Muscle layer of colon (tissue), 2 donors: ENCODE results near the gene LRMDA.

Experiments used
- H3K27ac ChIP-seq: one replicate; pipeline ENCODE4 v1.7.0; 2013; ENCODE audit warnings: low read depth, mild to moderate bottlenecking, low read length, moderate library complexity
- H3K27me3 ChIP-seq, 2 donors: one replicate each; pipeline ENCODE4 v1.7.0; 2013; ENCODE audit warnings: low read length in 2 of 2, mild to moderate bottlenecking in 2 of 2; ENCODE audit not compliant: insufficient read depth in 2 of 2, control insufficient read depth in 1 of 2
- H3K36me3 ChIP-seq: one replicate; pipeline ENCODE4 v1.7.0; 2013; ENCODE audit warnings: mild to moderate bottlenecking, low read length; ENCODE audit not compliant: insufficient read depth
- H3K4me1 ChIP-seq: one replicate; pipeline ENCODE4 v1.7.0; 2013; ENCODE audit warnings: mild to moderate bottlenecking, low read length; ENCODE audit not compliant: insufficient read depth
- H3K4me3 ChIP-seq, 2 donors: one replicate each; pipeline ENCODE4 v1.7.0; 2013; ENCODE audit warnings: low read length in 2 of 2, low read depth in 1 of 2, mild to moderate bottlenecking in 1 of 2, moderate library complexity in 1 of 2
- H3K9ac ChIP-seq: one replicate; pipeline ENCODE4 v1.7.0; 2013; ENCODE audit warnings: low read length
- H3K9me3 ChIP-seq: one replicate; pipeline ENCODE4 v1.7.0; 2013; ENCODE audit warnings: mild to moderate bottlenecking, low read length
- donor health status: abdominal sarcoma.
- donor health status: Adenocarcinoma of cecum.

The LRMDA gene

DNA sequence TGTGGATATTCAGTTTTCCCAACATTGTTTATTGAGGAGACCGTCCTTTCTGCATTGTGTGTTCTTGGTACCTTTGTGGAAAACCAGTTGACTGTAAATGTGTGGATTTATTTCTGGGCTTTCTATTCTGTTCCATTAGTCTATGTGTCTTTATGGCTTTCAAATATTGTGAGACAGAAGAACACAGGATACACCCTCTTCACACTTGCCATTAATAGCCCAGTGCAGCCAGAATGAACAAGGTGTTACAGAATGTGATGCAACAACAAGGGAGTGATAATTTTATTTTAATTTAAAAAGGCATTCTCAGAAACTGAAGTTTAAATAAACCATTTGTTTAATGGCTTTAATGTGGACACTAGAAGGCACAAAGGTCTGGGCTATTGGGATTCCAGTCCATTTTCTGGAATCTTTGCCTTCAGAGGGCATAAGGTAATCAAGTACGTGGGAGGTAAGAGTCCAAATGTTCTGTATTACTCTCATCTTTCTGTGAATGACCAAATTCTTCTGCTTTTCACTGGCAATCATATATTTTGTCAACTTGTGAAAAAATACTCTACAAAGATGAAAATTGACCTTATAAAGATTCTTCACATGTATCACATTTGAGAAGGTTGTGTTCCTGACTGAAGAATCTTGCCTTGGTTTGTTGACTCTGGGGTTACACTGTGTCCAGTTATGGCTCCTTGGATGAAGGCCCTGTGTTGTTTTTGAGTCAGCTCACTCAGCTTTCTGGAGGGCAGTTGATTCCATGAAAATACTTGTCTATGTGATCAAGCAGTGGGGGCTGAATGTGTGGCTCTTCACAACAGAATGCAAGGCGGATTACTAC is 962.7 kb downstream of the LRMDA start:
- Histone ChIP-seq H3K4me3 (no peak overlapping the region), H3K9me3 (no peaks in the 10 kb centered on the region), H3K4me1 (peaks cover 45% of the 10 kb centered on the region), H3K36me3 (no peaks in the 10 kb centered on the region), H3K9ac (no peak overlapping the region), H3K27ac (no peak overlapping the region), H3K27me3 (no peaks in the 10 kb centered on the region)

DNA sequence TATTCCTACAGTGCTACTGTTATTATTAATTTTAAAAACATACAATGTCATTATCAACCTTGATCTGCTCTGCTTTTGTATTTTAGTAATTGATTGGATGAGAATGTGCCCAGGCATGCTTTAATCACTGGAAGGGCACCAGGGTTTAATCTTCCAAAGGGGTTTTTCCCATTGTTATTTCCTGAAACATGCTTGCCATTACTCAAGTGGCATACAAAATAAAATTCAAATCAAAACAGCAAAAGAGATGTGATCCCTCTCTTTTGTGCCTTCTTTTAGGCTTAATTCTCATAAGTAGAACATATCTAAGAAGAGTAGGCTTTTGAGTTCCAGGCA is 963.3 kb downstream of the LRMDA start:
- Histone ChIP-seq H3K9me3 (no peaks in the 10 kb centered on the region), H3K9ac (no peak overlapping the region), H3K27me3 (no peaks in the 10 kb centered on the region), H3K4me3 (no peak overlapping the region), H3K27ac (no peak overlapping the region), H3K4me1 (peaks cover 50% of the 10 kb centered on the region), H3K36me3 (no peaks in the 10 kb centered on the region)

- H3K27ac ChIP-seq = no peak overlapping the region
- peaks cover 51% of the 10 kb centered on the region for H3K4me1 ChIP-seq
- no peaks in the 10 kb centered on the region for H3K36me3 ChIP-seq
- H3K9me3 ChIP-seq = no peaks in the 10 kb centered on the region
- no peak overlapping the region for H3K9ac ChIP-seq
- no peak overlapping the region for H3K4me3 ChIP-seq
- no peaks in the 10 kb centered on the region for H3K27me3 ChIP-seq
Observed at GRCh38 chr10:76395251-76395650, 963.8 kb downstream of the LRMDA start.

GRCh38 chr10:76396134-76396533 is 964.7 kb downstream of the LRMDA start:
- Histone ChIP-seq H3K4me1 (peaks cover 46% of the 10 kb centered on the region), H3K9me3 (no peaks in the 10 kb centered on the region), H3K4me3 (no peak overlapping the region), H3K9ac (no peak overlapping the region), H3K27ac (peak overlapping the region; percentile 84), H3K27me3 (no peaks in the 10 kb centered on the region), H3K36me3 (no peaks in the 10 kb centered on the region)

GRCh38 chr10:76397181-76398042 is 966.0 kb downstream of the LRMDA start:
- Histone ChIP-seq H3K4me3 (no peak overlapping the region), H3K27ac (peak overlapping the region; percentile 84), H3K27me3 (no peaks in the 10 kb centered on the region), H3K9ac (no peak overlapping the region), H3K9me3 (no peaks in the 10 kb centered on the region), H3K4me1 (peaks cover 43% of the 10 kb centered on the region), H3K36me3 (no peaks in the 10 kb centered on the region)

DNA sequence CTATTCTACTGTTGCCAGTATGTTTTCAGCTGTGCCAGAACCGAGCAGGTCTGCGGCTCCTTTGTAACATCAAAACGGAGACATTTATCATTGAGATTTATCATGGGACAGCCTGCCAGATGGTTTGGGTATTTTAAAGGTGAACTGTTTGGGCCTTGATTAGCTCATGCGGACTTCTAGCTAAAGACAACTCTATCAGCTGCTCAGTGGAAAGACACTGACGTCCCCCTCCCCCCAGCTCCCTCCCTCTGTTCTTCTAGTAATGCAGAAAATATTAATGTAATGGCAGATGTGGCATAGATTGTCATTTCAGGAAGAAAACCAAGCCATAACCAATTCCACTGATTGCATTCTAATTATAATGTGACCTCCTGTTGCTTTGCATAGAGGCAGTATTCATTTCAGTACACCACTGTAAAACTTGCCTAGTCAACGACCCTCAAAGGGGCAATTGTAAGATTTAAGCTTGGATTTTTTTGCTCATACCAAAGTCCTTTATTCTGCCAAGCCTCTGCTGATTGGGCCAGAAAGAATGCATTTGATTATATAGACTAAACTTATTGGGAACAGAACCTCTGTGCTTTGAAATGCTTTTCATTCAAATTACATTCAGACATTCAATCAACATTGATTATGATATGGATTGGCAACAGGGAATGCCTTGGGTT is 966.8 kb downstream of the LRMDA start:
- Histone ChIP-seq H3K27ac (peak overlapping the region; percentile 84), H3K9ac (no peak overlapping the region), H3K4me1 (peaks cover 43% of the 10 kb centered on the region)

DNA sequence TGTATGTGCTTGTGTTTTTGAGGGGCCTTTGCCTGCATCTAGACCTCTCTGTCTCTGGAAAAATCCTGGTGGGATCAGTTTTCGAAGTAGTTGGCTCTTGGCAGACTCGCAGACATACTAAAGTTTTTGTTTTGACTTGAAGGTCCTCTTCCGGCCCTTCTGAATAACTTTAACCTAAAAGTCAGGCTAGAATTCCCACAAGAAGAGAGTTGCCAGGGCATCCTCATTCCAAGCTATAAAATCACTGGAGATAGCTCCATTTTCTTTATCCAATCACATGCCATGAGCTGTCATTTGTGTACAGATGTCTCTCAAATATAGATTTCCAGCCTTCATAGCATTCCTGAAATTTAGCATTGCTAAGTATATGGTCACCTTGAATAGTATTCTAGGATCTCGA is 967.8 kb downstream of the LRMDA start:
- Histone ChIP-seq H3K4me1 (peaks cover 43% of the 10 kb centered on the region), H3K9ac (no peak overlapping the region), H3K27ac (no peak overlapping the region), H3K9me3 (no peaks in the 10 kb centered on the region), H3K4me3 (no peak overlapping the region), H3K27me3 (no peaks in the 10 kb centered on the region), H3K36me3 (no peaks in the 10 kb centered on the region)

More for the DNA sequence above, 966.8 kb downstream of the LRMDA start:
- H3K9me3 ChIP-seq = no peaks in the 10 kb centered on the region
- no peaks in the 10 kb centered on the region for H3K36me3 ChIP-seq
- H3K27me3 ChIP-seq = no peaks in the 10 kb centered on the region
- no peak overlapping the region for H3K4me3 ChIP-seq

DNA sequence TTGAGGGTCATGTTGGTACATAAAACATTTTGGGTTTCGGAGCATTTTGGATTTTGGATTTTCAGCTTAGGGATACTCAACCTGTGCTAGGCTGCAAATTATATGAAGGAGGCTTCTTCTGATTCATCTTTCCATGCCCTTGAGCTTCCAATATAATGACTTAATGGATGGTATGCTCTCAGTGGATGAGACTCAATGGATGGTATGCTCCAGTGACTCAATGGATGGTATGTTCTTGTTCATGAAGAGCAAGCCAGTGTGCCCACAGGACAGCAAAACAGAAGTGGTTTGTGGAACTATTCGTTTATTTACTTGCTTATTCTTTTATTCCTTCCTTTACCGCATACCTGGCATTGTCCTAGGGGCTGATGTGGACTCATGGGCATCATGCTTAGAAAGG is 969.6 kb downstream of the LRMDA start:
- H3K4me1 ChIP-seq = peaks cover 34% of the 10 kb centered on the region
- H3K27me3 ChIP-seq = no peaks in the 10 kb centered on the region
- no peak overlapping the region for H3K27ac ChIP-seq
- no peak overlapping the region for H3K4me3 ChIP-seq
- H3K9ac ChIP-seq = no peak overlapping the region
- H3K36me3 ChIP-seq = no peaks in the 10 kb centered on the region
- peaks cover 6% of the 10 kb centered on the region for H3K9me3 ChIP-seq

DNA sequence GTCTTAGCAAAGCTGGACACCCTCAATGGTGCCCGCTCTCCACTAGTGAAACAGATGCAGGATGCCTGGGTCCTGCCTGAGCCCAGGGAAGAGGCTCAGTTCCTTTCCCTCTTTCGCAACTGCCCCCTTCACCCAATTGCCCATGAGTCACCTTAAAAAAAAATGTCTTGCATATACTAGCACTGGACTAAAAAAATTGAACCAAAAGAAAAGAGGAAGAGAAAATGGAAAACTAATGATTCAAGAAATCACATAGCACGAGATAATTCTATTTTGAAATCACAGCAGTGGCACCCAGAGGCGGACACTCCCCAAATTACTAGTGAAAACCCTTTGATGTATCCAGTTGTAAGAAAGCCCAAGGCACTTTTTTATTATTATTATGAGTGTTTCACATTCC is 972.5 kb downstream of the LRMDA start:
- Histone ChIP-seq H3K36me3 (no peaks in the 10 kb centered on the region), H3K27ac (no peak overlapping the region), H3K4me3 (no peak overlapping the region), H3K9ac (no peak overlapping the region), H3K4me1 (peaks cover 7% of the 10 kb centered on the region), H3K9me3 (peaks cover 6% of the 10 kb centered on the region), H3K27me3 (no peaks in the 10 kb centered on the region)

- no peaks in the 10 kb centered on the region for H3K36me3 ChIP-seq
- peaks cover 3% of the 10 kb centered on the region for H3K4me1 ChIP-seq
- H3K27ac ChIP-seq = no peak overlapping the region
- H3K27me3 ChIP-seq = no peaks in the 10 kb centered on the region
- no peak overlapping the region for H3K4me3 ChIP-seq
- H3K9me3 ChIP-seq = peaks cover 6% of the 10 kb centered on the region
- H3K9ac ChIP-seq = no peak overlapping the region
Observed at GRCh38 chr10:76404531-76404930, 973.1 kb downstream of the LRMDA start.

DNA sequence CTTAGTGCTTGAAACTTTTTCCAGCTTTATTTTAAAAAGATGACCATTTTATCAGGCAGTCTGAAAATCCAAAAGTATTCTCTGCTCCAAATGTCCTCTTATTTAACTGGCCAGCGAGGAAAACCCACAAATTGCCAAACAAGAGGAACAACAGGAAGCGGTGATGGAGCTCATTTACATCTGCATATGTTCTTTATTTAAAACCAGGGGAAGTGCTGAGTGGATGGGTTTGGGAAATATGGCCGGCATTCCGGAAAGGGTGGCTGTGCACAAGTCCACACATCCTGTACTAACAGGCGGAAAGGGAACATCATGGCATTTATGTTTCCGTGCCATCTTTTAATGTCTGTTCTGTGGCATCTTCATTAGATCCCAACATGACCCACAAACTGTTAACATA is 974.5 kb downstream of the LRMDA start:
- peaks cover 6% of the 10 kb centered on the region for H3K9me3 ChIP-seq
- H3K36me3 ChIP-seq = no peaks in the 10 kb centered on the region
- H3K9ac ChIP-seq = no peak overlapping the region
- H3K4me1 ChIP-seq = peaks cover 7% of the 10 kb centered on the region
- no peaks in the 10 kb centered on the region for H3K27me3 ChIP-seq
- H3K27ac ChIP-seq = no peak overlapping the region
- H3K4me3 ChIP-seq = no peak overlapping the region
